ELR (cell line): ENCODE data around the gene SVIP.
A peak's percentile ranks its signal among the peaks of the same experiment; 100 is the strongest.

ENCODE experiments used
- DNase-seq: peaks from one replicate; pipeline ENCODE4 v3.0.0-alpha.2; 2015; ENCODE audit warnings: low read depth

The SVIP gene

DNA sequence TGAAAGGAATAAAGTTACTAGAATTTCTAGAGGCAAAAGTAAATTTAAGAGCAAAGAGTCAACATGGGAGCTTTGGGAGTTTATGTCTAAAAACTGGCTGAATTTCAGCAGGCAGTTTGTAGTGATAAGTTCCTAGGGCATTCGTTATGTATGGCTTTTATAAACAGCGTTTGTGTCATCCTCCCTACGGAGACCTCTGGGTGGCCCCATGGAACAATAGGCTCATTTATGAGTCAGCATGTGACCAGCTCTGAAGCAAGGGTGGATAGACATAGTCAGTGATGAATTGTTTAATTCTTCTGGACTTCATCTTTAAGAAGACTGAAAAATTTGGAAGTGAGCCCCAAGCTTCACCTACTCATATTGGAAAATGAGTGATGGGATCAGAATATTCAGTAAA is 37.1 kb downstream of the SVIP start:
- DNase-seq: peak; percentile 94

GRCh38 chr11:22787551-22788162 is 41.9 kb downstream of the SVIP start:
- peak; percentile 60 for DNase-seq

GRCh38 chr11:22787055-22787454 is 42.5 kb downstream of the SVIP start:
- DNase-seq: no peak

DNA sequence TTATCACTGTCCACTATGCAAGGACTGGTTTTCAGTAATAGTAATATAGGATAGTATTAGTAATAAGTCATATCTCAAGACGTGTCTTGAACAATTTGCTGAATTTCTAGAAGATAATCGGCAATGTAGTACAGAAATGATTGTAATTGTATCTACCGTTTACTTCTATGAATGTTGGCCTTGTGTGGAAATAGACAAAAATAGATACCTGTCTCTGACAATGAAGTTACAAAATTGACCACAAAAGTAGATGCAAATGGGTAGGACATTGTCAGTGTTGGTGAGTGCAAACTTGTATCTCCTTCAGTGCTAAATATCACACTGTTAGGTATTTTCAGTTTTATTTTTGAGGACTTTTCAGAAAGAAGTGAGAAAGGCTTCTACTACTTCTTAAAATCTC is 43.1 kb downstream of the SVIP start:
- no peak for DNase-seq

DNA sequence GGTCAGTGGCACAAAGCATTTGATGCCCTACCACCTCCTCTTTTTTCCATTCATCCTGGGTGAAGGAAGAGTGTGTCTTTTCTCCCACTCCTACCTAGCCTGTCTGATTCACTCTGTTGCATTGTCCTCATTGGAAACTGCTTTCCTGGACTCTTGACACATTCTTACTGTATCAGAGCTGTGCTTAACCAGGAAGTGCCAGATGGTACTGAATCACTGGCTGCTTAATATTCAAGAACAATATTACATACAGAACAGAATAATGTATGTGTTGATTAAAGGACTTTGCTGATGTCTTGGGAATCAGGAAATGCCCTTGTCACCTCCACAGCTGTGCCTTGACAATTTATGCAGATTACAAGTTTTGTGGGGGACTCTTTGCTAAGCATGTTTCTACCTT is 44.4 kb downstream of the SVIP start:
- DNase-seq: peak; percentile 65

DNA sequence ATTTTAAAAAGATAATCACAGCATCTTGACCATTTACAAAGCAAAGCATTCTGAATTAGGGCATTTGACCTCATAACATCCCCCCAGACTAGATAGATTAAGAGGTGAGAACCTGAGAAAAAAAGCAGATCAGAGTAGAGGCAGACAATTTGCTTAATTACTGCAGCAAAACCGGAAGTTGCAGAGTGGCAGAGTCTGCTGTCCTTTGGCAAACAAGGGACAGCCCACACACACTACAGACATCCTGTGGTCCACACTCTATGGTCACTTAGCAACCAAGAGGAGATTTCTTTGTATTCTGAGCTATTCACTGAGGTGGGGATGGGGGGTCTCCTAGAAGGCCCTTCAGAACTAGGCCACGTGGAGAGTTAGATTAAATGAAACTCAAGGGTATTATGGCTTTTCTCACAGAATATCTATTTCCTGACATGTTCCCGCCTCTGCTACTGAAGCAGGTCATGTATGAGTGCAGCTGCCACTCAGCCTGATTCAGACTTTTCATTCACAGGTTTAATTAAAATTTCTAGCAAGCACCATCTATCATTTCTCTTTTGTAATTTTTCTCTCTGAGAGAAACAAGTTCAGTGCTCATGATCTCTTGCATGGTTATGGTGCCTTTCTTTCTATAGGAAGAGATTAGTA is 48.5 kb downstream of the SVIP start:
- no peak for DNase-seq

GRCh38 chr11:22779850-22780249 is 49.8 kb downstream of the SVIP start:
- no peak for DNase-seq

- no peak for DNase-seq
Observed at GRCh38 chr11:22778642-22779041, 51.0 kb downstream of the SVIP start.

- no peak for DNase-seq
Observed at GRCh38 chr11:22775248-22775647, 54.4 kb downstream of the SVIP start.

DNA sequence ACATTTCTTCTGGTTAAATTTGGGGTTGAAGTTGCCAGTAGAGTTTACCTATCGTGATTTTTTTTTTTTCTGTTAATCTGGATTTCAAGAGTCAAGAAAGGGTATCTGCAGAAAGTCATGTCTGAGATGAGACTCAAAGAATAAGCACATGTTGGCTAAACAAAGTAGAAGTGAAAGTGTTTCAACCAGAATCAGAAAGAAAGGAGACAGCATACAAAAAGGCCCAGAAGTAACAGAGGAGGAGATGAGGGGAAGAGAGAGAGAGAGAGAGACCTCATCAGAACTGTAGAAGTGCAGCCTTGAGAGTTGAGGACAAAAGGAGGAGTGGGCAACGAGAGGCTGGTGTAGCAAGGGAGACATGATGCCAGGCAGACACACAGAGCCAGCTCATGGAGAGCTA is 54.9 kb downstream of the SVIP start:
- no peak for DNase-seq

DNA sequence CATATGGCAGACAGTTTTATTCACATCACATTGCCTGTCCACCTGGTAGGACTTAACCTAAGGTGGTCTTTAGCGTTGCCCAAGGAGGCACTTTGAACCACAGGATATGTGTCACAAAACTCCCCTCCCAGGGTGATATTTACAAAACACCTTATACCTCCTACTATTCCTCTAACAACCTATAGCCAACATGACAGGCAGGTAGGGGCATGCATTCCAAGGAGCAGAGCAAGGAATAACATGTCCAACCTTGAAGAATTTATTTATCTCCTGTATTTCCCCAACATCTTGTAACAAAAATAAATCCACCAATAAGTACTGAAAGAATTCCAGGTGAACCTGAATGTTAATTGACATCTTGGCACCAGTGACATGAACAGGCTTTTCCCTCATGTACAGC is 60.5 kb downstream of the SVIP start:
- no peak for DNase-seq
